Ascending aorta (tissue), 2 donors: ENCODE measurements around the gene PITPNC1. TPM values are rescaled to one million over a fixed set of nuclear protein-coding genes. Genes with fewer than 3 reads are reported as not detected.

Experiments used
- DNase-seq, 2 donors: peaks; one replicate each; pipeline ENCODE4 v3.0.0-alpha.2; 2019; ENCODE audit warnings: low spot score in 2 of 2
- H3K27ac ChIP-seq, 2 donors: fragments of 200-600 bp; sonication (generic); one replicate each; pipeline ENCODE4 v1.5.1; 2016 to 2017; ENCODE audit warnings: mild to moderate bottlenecking in 1 of 2
- H3K27me3 ChIP-seq: fragments of 200-600 bp; sonication (generic); one replicate; pipeline ENCODE4 v1.5.1; 2017
- H3K36me3 ChIP-seq, 2 donors: fragments of 200-600 bp; sonication (generic); one replicate each; pipeline ENCODE4 v1.5.1; 2016
- H3K4me1 ChIP-seq, 2 donors: fragments of 200-600 bp; sonication (generic); one replicate each; pipeline ENCODE4 v1.5.1; 2016 to 2017; ENCODE audit warnings: mild to moderate bottlenecking in 1 of 2
- H3K4me3 ChIP-seq, 2 donors: fragments of 200-600 bp; sonication (generic); one replicate each; pipeline ENCODE4 v1.5.1; 2016 to 2017; ENCODE audit warnings: mild to moderate bottlenecking in 1 of 2
- H3K9me3 ChIP-seq, 2 donors: fragments of 200-600 bp; sonication (generic); one replicate each; pipeline ENCODE4 v1.5.1; 2016
- intact Hi-C: fragments of 100-400 bp; cut with DNase I; formaldehyde crosslinking; loops from one replicate; pipeline ENCODE4 v1.15.1; 2023
- total RNA-seq: library from RNA; depleted of rRNA; stranded (reverse); fragments of >200 nt; gene quantifications from one replicate; pipeline ENCODE4 v1.1.0, GENCODE V29; 2016
- TF ChIP-seq, protein P1 (sequence below), 3 experiments: fragments of 200-600 bp in 2 of 3; fragments of 450-650 bp in 1 of 3; sonication (generic) in 2 of 3; IDR thresholded peaks; one replicate each; pipeline ENCODE4 v1.5.1; 2016 to 2019; ENCODE audit warnings: antibody characterized with exemption in 3 of 3, mild to moderate bottlenecking in 1 of 3, moderate library complexity in 1 of 3

The PITPNC1 gene
- total RNA-seq, 1 donor from 2014 or later, result 10.9 TPM

DNA sequence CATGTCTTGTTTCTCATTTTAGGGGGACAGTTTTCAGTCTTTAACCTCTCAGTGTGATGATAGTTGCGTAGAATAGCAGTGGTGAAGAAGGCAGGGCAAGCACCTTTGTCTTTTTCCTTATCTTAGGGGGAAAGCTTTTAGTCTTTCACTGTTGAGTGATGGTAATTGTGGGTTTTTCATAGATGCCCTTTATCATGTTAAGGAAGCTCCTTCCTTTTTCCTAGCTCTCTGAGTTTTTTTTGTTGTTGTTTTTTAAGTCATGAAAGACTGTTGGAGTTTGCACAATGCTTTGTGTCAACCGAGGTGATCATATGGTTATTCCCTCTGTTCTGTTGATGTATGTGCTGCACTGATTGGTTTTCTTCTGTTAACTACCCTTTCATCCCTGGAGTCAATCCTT is 356.4 kb downstream of the PITPNC1 start:
- no peak overlapping the region for H3K27ac ChIP-seq

DNA sequence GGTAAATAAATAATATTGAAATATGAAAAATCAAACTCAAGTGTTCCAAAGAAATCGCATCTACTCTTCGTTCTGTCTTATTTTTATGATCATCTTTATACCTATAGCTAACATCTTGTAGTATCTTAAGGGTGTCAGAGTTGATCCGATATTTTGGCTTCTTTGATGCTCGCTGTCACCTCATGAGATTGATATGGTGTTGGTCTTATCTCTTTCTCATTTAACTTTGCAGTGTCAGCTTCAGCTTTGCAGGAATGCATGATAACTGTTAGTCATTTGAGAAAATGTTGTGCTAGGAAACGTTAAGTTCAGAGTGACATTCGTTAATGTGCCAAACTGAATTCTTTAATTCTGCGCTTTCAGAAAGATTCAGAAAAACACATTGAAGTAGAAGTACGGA is 360.1 kb downstream of the PITPNC1 start:
- TF ChIP-seq, protein P1, sequence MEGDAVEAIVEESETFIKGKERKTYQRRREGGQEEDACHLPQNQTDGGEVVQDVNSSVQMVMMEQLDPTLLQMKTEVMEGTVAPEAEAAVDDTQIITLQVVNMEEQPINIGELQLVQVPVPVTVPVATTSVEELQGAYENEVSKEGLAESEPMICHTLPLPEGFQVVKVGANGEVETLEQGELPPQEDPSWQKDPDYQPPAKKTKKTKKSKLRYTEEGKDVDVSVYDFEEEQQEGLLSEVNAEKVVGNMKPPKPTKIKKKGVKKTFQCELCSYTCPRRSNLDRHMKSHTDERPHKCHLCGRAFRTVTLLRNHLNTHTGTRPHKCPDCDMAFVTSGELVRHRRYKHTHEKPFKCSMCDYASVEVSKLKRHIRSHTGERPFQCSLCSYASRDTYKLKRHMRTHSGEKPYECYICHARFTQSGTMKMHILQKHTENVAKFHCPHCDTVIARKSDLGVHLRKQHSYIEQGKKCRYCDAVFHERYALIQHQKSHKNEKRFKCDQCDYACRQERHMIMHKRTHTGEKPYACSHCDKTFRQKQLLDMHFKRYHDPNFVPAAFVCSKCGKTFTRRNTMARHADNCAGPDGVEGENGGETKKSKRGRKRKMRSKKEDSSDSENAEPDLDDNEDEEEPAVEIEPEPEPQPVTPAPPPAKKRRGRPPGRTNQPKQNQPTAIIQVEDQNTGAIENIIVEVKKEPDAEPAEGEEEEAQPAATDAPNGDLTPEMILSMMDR (IDR thresholded peaks at IDR 0.05), result no peak
- H3K9me3 ChIP-seq, result no peaks in the 10 kb centered on the region
- no peak for DNase-seq
- H3K27ac ChIP-seq, result no peak overlapping the region
- no peaks in the 10 kb centered on the region for H3K27me3 ChIP-seq
- H3K4me3 ChIP-seq, result no peak overlapping the region
- H3K36me3 ChIP-seq, result peaks cover 75 to 80% of the 10 kb centered on the region in 2 donors
- H3K4me1 ChIP-seq, result no peaks in the 10 kb centered on the region
- intact Hi-C loops, result no loop called here

More for the DNA sequence above, 356.4 kb downstream of the PITPNC1 start:
- H3K4me3 ChIP-seq, result no peak overlapping the region
- peaks cover 63 to 78% of the 10 kb centered on the region in 2 donors for H3K36me3 ChIP-seq
- TF ChIP-seq, protein P1 (IDR thresholded peaks at IDR 0.05), result no peak
- H3K4me1 ChIP-seq, result no peaks in the 10 kb centered on the region
- intact Hi-C loops, result no loop called here
- no peaks in the 10 kb centered on the region for H3K9me3 ChIP-seq
- DNase-seq, result no peak
- H3K27me3 ChIP-seq, result no peaks in the 10 kb centered on the region

GRCh38 chr17:67742025-67742424 is 364.9 kb downstream of the PITPNC1 start:
- TF ChIP-seq, protein P1 (IDR thresholded peaks at IDR 0.05), result no peak
- peaks cover 74 to 82% of the 10 kb centered on the region in 2 donors for H3K36me3 ChIP-seq
- no peaks in the 10 kb centered on the region for H3K4me1 ChIP-seq
- H3K4me3 ChIP-seq, result no peak overlapping the region
- intact Hi-C loops, result no loop called here
- no peak for DNase-seq
- H3K27ac ChIP-seq, result no peak overlapping the region
- H3K9me3 ChIP-seq, result no peaks in the 10 kb centered on the region
- H3K27me3 ChIP-seq, result no peaks in the 10 kb centered on the region

Other genes with a start within 250 kb of the PITPNC1 start
- 36.1 TPM for gene HELZ, start 132.1 kb upstream of the PITPNC1 start, total RNA-seq
- gene PSMD12, start 10.7 kb upstream of the PITPNC1 start, total RNA-seq, result 31.8 TPM